Hepatocyte (in vitro differentiated cells): ENCODE data around the gene CSMD2. TPM values are rescaled to one million over a fixed set of nuclear protein-coding genes. Genes with fewer than 3 reads are reported as not detected.

Source experiments
- DNase-seq: peaks from one replicate; pipeline ENCODE4 v3.0.0-alpha.2; 2016; ENCODE audit warnings: low spot score
- H2AFZ ChIP-seq: fragments of 200-600 bp; sonication (generic); 2 replicates; pipeline ENCODE4 v1.6.0; 2016; ENCODE audit warnings: antibody characterized with exemption, mild to moderate bottlenecking
- H3K27ac ChIP-seq: fragments of 200-600 bp; sonication (generic); 2 replicates; pipeline ENCODE4 v1.5.1; 2016; ENCODE audit warnings: mild to moderate bottlenecking
- H3K27me3 ChIP-seq: fragments of 200-600 bp; sonication (generic); 2 replicates; pipeline ENCODE4 v1.6.1; 2016
- H3K36me3 ChIP-seq: fragments of 200-600 bp; sonication (generic); replicated peaks from 2 replicates; pipeline ENCODE4 v1.5.1; 2016; ENCODE audit warnings: low read depth; ENCODE audit not compliant: insufficient read depth
- H3K4me1 ChIP-seq: fragments of 200-600 bp; sonication (generic); 2 replicates; pipeline ENCODE4 v1.5.1; 2016; ENCODE audit warnings: mild to moderate bottlenecking, moderate library complexity; ENCODE audit not compliant: insufficient read depth
- H3K4me2 ChIP-seq: fragments of 200-600 bp; sonication (generic); 2 replicates; pipeline ENCODE4 v1.6.0; 2016
- H3K4me3 ChIP-seq: fragments of 200-600 bp; sonication (generic); 2 replicates; pipeline ENCODE4 v1.5.1; 2016; ENCODE audit warnings: mild to moderate bottlenecking
- H3K79me2 ChIP-seq: fragments of 200-600 bp; sonication (generic); 2 replicates; pipeline ENCODE4 v1.6.0; 2017; ENCODE audit warnings: mild to moderate bottlenecking
- H3K9me2 ChIP-seq: fragments of 200-600 bp; sonication (generic); replicated peaks from 2 replicates; pipeline ENCODE4 v1.6.0; 2017; ENCODE audit warnings: mild to moderate bottlenecking; ENCODE audit not compliant: insufficient read depth
- H3K9me3 ChIP-seq: fragments of 200-600 bp; sonication (generic); 2 replicates; pipeline ENCODE4 v1.5.1; 2016; ENCODE audit warnings: low read depth, mild to moderate bottlenecking
- H4K20me1 ChIP-seq: fragments of 200-600 bp; sonication (generic); 2 replicates; pipeline ENCODE4 v1.6.0; 2016; ENCODE audit warnings: mild to moderate bottlenecking; ENCODE audit not compliant: insufficient read depth, poor library complexity, severe bottlenecking
- CTCF ChIP-seq: fragments of 200-600 bp; sonication (generic); IDR thresholded peaks from 2 replicates; pipeline ENCODE4 v1.5.1; 2016; ENCODE audit warnings: antibody characterized with exemption, mild to moderate bottlenecking; ENCODE audit not compliant: poor library complexity
- EZH2 ChIP-seq: fragments of 200-600 bp; sonication (generic); IDR thresholded peaks from 2 replicates; pipeline ENCODE4 v1.6.1; 2016; ENCODE audit warnings: antibody characterized with exemption, mild to moderate bottlenecking, borderline replicate concordance
- EZH2phosphoT487 ChIP-seq: fragments of 200-600 bp; sonication (generic); IDR thresholded peaks from one replicate; pipeline ENCODE4 v1.6.1; 2018; ENCODE audit warnings: antibody characterized with exemption, mild to moderate bottlenecking, low read depth, moderate library complexity; ENCODE audit not compliant: unreplicated experiment, severe bottlenecking
- WGBS: methylation state at CpG from one replicate; pipeline ENCODE4 v1.1.6; 2016; ENCODE audit warnings: low lambda C conversion rate; ENCODE audit errors: missing lambda C conversion rate; 5-methylcytosine and 5-hydroxymethylcytosine counted together
- polyA plus RNA-seq: library from polyadenylated mRNA; unstranded; fragments of >200 nt; fragmentation: Nextera tagmentation; extraction: Ambion mirVana; gene quantifications from 2 replicates; pipeline ENCODE4 v1.2.1, GENCODE V29; 2016
- total RNA-seq: library from RNA; depleted of rRNA; stranded (reverse); fragments of >200 nt; gene quantifications from 2 replicates; pipeline ENCODE4 v1.2.3, GENCODE V29; 2014

CSMD2 gene
- total and polyA plus RNA-seq, 2 experiments from 2014 or later = 0.10 to 0.37 TPM

GRCh38 chr1:34113887-34114286 is 51.1 kb downstream of the CSMD2 start:
- Histone ChIP-seq H3K4me1 (no peaks in the 10 kb centered on the region), H3K36me3 (no peaks in the 10 kb centered on the region), H3K27ac (no peak overlapping the region), H3K79me2 (no peaks in the 10 kb centered on the region), H3K9me2 (no peaks in the 10 kb centered on the region), H3K4me3 (no peak overlapping the region), H4K20me1 (no peaks in the 10 kb centered on the region), H2AFZ (no peak overlapping the region), H3K27me3 (no peaks in the 10 kb centered on the region), H3K4me2 (no peak overlapping the region), H3K9me3 (no peaks in the 10 kb centered on the region)
- DNase-seq = peak; percentile 46
- TF ChIP-seq EZH2phosphoT487 = no peak
- TF ChIP-seq CTCF = peak; percentile 44
- no peak for TF ChIP-seq EZH2
- 24% methylated on average over 1 of the region's 1 CpG for WGBS

- no peaks in the 10 kb centered on the region for H3K27me3 ChIP-seq
- H3K9me2 ChIP-seq = no peaks in the 10 kb centered on the region
- TF ChIP-seq EZH2phosphoT487 = no peak
- TF ChIP-seq CTCF = no peak
- TF ChIP-seq EZH2 = no peak
- WGBS = 54% methylated on average over 2 of the region's 2 CpGs
- DNase-seq = peak; percentile 18
- no peaks in the 10 kb centered on the region for H3K79me2 ChIP-seq
- H3K4me1 ChIP-seq = no peaks in the 10 kb centered on the region
- H3K4me2 ChIP-seq = no peak overlapping the region
- H3K4me3 ChIP-seq = no peak overlapping the region
- no peaks in the 10 kb centered on the region for H3K9me3 ChIP-seq
- H4K20me1 ChIP-seq = no peaks in the 10 kb centered on the region
- H3K36me3 ChIP-seq = no peaks in the 10 kb centered on the region
- H3K27ac ChIP-seq = no peak overlapping the region
- no peak overlapping the region for H2AFZ ChIP-seq
These were observed 51.7 kb downstream of the CSMD2 start for GRCh38 chr1:34113362-34113761.

DNA sequence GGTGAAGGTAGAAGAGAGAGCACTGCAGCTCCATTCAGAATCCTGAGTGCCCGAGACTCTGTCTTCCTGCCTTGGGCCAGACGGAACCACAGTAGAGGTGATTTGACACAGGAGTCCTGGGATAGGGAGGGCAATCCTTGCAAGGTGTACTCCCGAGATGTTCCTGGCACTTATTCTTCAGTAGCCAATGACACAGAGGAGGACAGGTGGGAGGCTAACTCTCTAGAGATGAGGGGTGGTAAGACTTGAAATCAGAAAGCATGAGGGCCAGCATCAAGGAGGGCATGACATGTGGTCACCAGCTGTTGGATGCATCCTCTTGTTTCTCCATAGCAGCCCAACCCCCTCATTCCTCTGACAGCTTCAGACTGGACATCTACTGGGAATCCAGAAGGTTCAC is 56.3 kb downstream of the CSMD2 start:
- no peaks in the 10 kb centered on the region for H3K4me1 ChIP-seq
- no peaks in the 10 kb centered on the region for H3K9me2 ChIP-seq
- peaks cover 8% of the 10 kb centered on the region for H3K27me3 ChIP-seq
- 94% methylated on average over 3 of the region's 3 CpGs for WGBS
- TF ChIP-seq CTCF = no peak
- H3K79me2 ChIP-seq = no peaks in the 10 kb centered on the region
- no peaks in the 10 kb centered on the region for H3K9me3 ChIP-seq
- no peaks in the 10 kb centered on the region for H3K36me3 ChIP-seq
- H3K4me3 ChIP-seq = no peak overlapping the region
- H3K4me2 ChIP-seq = no peak overlapping the region
- H4K20me1 ChIP-seq = no peaks in the 10 kb centered on the region
- no peak overlapping the region for H3K27ac ChIP-seq
- H2AFZ ChIP-seq = no peak overlapping the region
- DNase-seq = no peak

GRCh38 chr1:34108269-34108668 is 56.8 kb downstream of the CSMD2 start:
- H3K9me2 ChIP-seq = no peaks in the 10 kb centered on the region
- no peak for DNase-seq
- no peak overlapping the region for H3K4me2 ChIP-seq
- no peak overlapping the region for H2AFZ ChIP-seq
- TF ChIP-seq CTCF = no peak
- TF ChIP-seq EZH2 = no peak
- no peak for TF ChIP-seq EZH2phosphoT487
- H3K9me3 ChIP-seq = no peaks in the 10 kb centered on the region
- peaks cover 8% of the 10 kb centered on the region for H3K27me3 ChIP-seq
- no peaks in the 10 kb centered on the region for H3K79me2 ChIP-seq
- no peak overlapping the region for H3K27ac ChIP-seq
- H3K4me1 ChIP-seq = no peaks in the 10 kb centered on the region
- H4K20me1 ChIP-seq = no peaks in the 10 kb centered on the region
- H3K36me3 ChIP-seq = no peaks in the 10 kb centered on the region
- WGBS = 75% methylated on average over 2 of the region's 2 CpGs
- no peak overlapping the region for H3K4me3 ChIP-seq
